Liver (tissue), 3 donors: ENCODE measurements around the gene ZMYND8.

Experiments
- EGR1 ChIP-seq, 2 donors: IDR thresholded peaks; 2 replicates each; pipeline ENCODE4 v1.6.1; 2016 to 2018; ENCODE audit warnings: antibody characterized with exemption in 2 of 2, low read depth in 2 of 2
- HNF4G ChIP-seq: IDR thresholded peaks from 2 replicates; pipeline ENCODE4 v1.6.1; 2016; ENCODE audit warnings: antibody characterized with exemption
- RAD21 ChIP-seq, 2 donors: IDR thresholded peaks; 2 replicates each; pipeline ENCODE4 v1.6.1; 2016; ENCODE audit warnings: antibody characterized with exemption in 2 of 2, mild to moderate bottlenecking in 2 of 2
- SP1 ChIP-seq: IDR thresholded peaks from 2 replicates; pipeline ENCODE4 v1.6.1; 2018; ENCODE audit warnings: antibody characterized with exemption, mild to moderate bottlenecking
- TAF1 ChIP-seq: conservative IDR thresholded peaks from 2 replicates; pipeline ENCODE4 v1.6.1; 2016; ENCODE audit warnings: antibody characterized with exemption, mild to moderate bottlenecking
- YY1 ChIP-seq: IDR thresholded peaks from 2 replicates; pipeline ENCODE4 v1.6.1; 2016; ENCODE audit warnings: antibody characterized with exemption, mild to moderate bottlenecking
- TF ChIP-seq, protein P1 (sequence below): fragments of 150-350 bp; IDR thresholded peaks from 2 replicates; pipeline ENCODE4 v1.5.1; 2017; ENCODE audit warnings: improper control_type of control experiment, low read depth, low read length; ENCODE audit not compliant: missing input control
- TF ChIP-seq, protein P2 (sequence below): IDR thresholded peaks from 2 replicates; pipeline ENCODE4 v1.6.1; 2016; ENCODE audit warnings: antibody characterized with exemption
- TF ChIP-seq, protein P3 (sequence below): IDR thresholded peaks from 2 replicates; pipeline ENCODE4 v1.6.1; 2016; ENCODE audit warnings: antibody characterized with exemption, mild to moderate bottlenecking
- TF ChIP-seq, protein P4 (sequence below): IDR thresholded peaks from 2 replicates; pipeline ENCODE4 v1.6.1; 2016; ENCODE audit warnings: antibody characterized with exemption
- donor health status: healthy.
- donor health status: healthy.

DNA sequence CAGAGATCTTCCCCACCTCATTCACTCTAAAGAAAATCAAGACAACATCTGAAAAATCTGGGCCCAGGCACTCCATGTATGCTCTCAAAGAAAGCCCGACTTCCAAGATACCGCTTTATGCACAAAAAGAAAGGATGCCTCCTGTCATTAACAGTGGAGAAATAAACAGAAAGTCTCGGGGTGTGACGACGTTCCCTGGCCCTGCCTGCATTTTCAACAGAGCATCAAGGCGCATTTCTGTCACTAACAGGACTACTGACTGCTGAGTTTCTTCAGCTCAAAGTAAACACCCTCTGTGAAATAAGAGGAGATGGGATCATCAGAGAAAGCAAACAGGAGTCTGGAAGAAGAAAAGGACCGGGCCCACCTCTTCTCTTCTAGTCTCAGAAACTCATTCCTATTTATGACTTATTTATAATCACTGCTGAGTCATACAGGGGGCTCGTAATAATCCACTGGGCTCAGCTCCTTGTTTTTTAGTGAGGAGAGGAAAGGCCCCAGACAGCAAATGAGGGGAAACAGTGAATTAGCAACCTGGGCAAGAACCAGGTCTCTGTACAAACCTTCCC, 99.7 kb downstream of the ZMYND8 start:
- TF ChIP-seq TAF1, result no peak
- TF ChIP-seq, protein P1, sequence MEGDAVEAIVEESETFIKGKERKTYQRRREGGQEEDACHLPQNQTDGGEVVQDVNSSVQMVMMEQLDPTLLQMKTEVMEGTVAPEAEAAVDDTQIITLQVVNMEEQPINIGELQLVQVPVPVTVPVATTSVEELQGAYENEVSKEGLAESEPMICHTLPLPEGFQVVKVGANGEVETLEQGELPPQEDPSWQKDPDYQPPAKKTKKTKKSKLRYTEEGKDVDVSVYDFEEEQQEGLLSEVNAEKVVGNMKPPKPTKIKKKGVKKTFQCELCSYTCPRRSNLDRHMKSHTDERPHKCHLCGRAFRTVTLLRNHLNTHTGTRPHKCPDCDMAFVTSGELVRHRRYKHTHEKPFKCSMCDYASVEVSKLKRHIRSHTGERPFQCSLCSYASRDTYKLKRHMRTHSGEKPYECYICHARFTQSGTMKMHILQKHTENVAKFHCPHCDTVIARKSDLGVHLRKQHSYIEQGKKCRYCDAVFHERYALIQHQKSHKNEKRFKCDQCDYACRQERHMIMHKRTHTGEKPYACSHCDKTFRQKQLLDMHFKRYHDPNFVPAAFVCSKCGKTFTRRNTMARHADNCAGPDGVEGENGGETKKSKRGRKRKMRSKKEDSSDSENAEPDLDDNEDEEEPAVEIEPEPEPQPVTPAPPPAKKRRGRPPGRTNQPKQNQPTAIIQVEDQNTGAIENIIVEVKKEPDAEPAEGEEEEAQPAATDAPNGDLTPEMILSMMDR, result no peak
- no peak for TF ChIP-seq YY1
- TF ChIP-seq, protein P2, sequence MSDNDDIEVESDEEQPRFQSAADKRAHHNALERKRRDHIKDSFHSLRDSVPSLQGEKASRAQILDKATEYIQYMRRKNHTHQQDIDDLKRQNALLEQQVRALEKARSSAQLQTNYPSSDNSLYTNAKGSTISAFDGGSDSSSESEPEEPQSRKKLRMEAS, result no peak
- no peak for TF ChIP-seq RAD21 (IDR thresholded peaks at IDR 0.05)
- TF ChIP-seq, protein P3, sequence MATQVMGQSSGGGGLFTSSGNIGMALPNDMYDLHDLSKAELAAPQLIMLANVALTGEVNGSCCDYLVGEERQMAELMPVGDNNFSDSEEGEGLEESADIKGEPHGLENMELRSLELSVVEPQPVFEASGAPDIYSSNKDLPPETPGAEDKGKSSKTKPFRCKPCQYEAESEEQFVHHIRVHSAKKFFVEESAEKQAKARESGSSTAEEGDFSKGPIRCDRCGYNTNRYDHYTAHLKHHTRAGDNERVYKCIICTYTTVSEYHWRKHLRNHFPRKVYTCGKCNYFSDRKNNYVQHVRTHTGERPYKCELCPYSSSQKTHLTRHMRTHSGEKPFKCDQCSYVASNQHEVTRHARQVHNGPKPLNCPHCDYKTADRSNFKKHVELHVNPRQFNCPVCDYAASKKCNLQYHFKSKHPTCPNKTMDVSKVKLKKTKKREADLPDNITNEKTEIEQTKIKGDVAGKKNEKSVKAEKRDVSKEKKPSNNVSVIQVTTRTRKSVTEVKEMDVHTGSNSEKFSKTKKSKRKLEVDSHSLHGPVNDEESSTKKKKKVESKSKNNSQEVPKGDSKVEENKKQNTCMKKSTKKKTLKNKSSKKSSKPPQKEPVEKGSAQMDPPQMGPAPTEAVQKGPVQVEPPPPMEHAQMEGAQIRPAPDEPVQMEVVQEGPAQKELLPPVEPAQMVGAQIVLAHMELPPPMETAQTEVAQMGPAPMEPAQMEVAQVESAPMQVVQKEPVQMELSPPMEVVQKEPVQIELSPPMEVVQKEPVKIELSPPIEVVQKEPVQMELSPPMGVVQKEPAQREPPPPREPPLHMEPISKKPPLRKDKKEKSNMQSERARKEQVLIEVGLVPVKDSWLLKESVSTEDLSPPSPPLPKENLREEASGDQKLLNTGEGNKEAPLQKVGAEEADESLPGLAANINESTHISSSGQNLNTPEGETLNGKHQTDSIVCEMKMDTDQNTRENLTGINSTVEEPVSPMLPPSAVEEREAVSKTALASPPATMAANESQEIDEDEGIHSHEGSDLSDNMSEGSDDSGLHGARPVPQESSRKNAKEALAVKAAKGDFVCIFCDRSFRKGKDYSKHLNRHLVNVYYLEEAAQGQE, result no peak
- TF ChIP-seq SP1, result no peak
- no peak for TF ChIP-seq HNF4G
- no peak for TF ChIP-seq EGR1 (IDR thresholded peaks at IDR 0.05; ENCODE audit: low read depth in 2 of 2)
- TF ChIP-seq, protein P4, sequence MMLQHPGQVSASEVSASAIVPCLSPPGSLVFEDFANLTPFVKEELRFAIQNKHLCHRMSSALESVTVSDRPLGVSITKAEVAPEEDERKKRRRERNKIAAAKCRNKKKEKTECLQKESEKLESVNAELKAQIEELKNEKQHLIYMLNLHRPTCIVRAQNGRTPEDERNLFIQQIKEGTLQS, result no peak
